ENCODE results near the gene OTUD5. TPM values are rescaled to one million over a fixed set of nuclear protein-coding genes. Genes with fewer than 3 reads are reported as not detected.
"Not testable (repeated sequence)": the region's sequence is repeated elsewhere in the genome, so short reads cannot be mapped to it uniquely, and the experiment has no call there.

OTUD5 gene
- total RNA-seq, 1 donor from 2014 or later: 29.1 TPM

GRCh38 chrX:48897157-48897624, 60.2 kb downstream of the OTUD5 start:
- intact Hi-C loops (cut with DNase I): no loop called here
- DNase-seq (ENCODE audit: low spot score): peak; percentile 82

- intact Hi-C loops (cut with DNase I): no loop called here
- no peak for DNase-seq (ENCODE audit: low spot score)
Observed at GRCh38 chrX:48896611-48897011, 60.8 kb downstream of the OTUD5 start.

- intact Hi-C loops (cut with DNase I): loop anchor here (5.0 kb wide), 1 partner anchor 93 kb away; the partner anchor contains the start of gene HDAC6
- no peak for DNase-seq (ENCODE audit: low spot score)
Observed at GRCh38 chrX:48894891-48895290, 62.5 kb downstream of the OTUD5 start.

GRCh38 chrX:48893556-48894348, 63.7 kb downstream of the OTUD5 start:
- DNase-seq (ENCODE audit: low spot score): no peak
- intact Hi-C loops (cut with DNase I): loop anchor here (5.0 kb wide), 1 partner anchor 91 kb away; the partner anchor contains the start of gene HDAC6

- DNase-seq (ENCODE audit: low spot score): no peak
- intact Hi-C loops (cut with DNase I): loop anchor here (5.0 kb wide), 1 partner anchor 91 kb away; the partner anchor contains the start of gene HDAC6
Observed at GRCh38 chrX:48892896-48893295, 64.5 kb downstream of the OTUD5 start.

- intact Hi-C loops (cut with DNase I): loop anchor here (5.0 kb wide), 1 partner anchor 89 kb away; the partner anchor contains the start of gene HDAC6
Observed at GRCh38 chrX:48891402-48892288, 65.8 kb downstream of the OTUD5 start.

GRCh38 chrX:48890934-48891401, 66.4 kb downstream of the OTUD5 start:
- DNase-seq (ENCODE audit: low spot score): no peak
- intact Hi-C loops (cut with DNase I): loop anchor here (5.0 kb wide), 1 partner anchor 89 kb away; the partner anchor contains the start of gene HDAC6

More at GRCh38 chrX:48891402-48892288, 65.8 kb downstream of the OTUD5 start:
- DNase-seq (ENCODE audit: low spot score): peak; percentile 91

GRCh38 chrX:48890296-48890925, 67.0 kb downstream of the OTUD5 start:
- intact Hi-C loops (cut with DNase I): loop anchor here (5.0 kb wide), 1 partner anchor 88 kb away; the partner anchor contains the start of gene HDAC6
- DNase-seq (ENCODE audit: low spot score): no peak

- DNase-seq (ENCODE audit: low spot score); intact Hi-C loops (cut with DNase I): not testable (repeated sequence)
Observed at GRCh38 chrX:48886586-48886985, 70.8 kb downstream of the OTUD5 start.

- DNase-seq (ENCODE audit: low spot score): no peak
- intact Hi-C loops (cut with DNase I): no loop called here
Observed at GRCh38 chrX:48883729-48884128, 73.7 kb downstream of the OTUD5 start.

- intact Hi-C loops (cut with DNase I); DNase-seq (ENCODE audit: low spot score): not testable (repeated sequence)
Observed at GRCh38 chrX:48876944-48877343, 80.5 kb downstream of the OTUD5 start.

Other genes with a start within 250 kb of the OTUD5 start
- gene GLOD5, start 195.9 kb downstream of the OTUD5 start, total RNA-seq: not detected
- not detected for gene GATA1, start 171.0 kb downstream of the OTUD5 start, total RNA-seq
- gene HDAC6, start 155.5 kb downstream of the OTUD5 start, total RNA-seq: 33.7 TPM
- not detected for gene ERAS, start 131.1 kb downstream of the OTUD5 start, total RNA-seq
- gene PCSK1N, start 122.0 kb downstream of the OTUD5 start, total RNA-seq: 4.1 TPM
- 49.8 TPM for gene TIMM17B, start 59.8 kb downstream of the OTUD5 start, total RNA-seq
- 42.2 TPM for gene PQBP1, start 59.7 kb downstream of the OTUD5 start, total RNA-seq
- gene SLC35A2, start 46.0 kb downstream of the OTUD5 start, total RNA-seq: 13.0 TPM
- 2.7 TPM for gene PIM2, start 38.6 kb downstream of the OTUD5 start, total RNA-seq
- 0.27 TPM for gene KCND1, start 14.2 kb upstream of the OTUD5 start, total RNA-seq
- gene GRIPAP1, start 44.7 kb upstream of the OTUD5 start, total RNA-seq: 24.9 TPM
- gene TFE3, start 85.8 kb upstream of the OTUD5 start, total RNA-seq: 21.9 TPM
- gene CCDC120, start 101.4 kb upstream of the OTUD5 start, total RNA-seq: 1.7 TPM
- 14.8 TPM for gene PRAF2, start 116.4 kb upstream of the OTUD5 start, total RNA-seq
- gene WDR45, start 122.3 kb upstream of the OTUD5 start, total RNA-seq: 68.1 TPM
- gene GPKOW, start 166.1 kb upstream of the OTUD5 start, total RNA-seq: 18.7 TPM
- gene MAGIX, start 205.2 kb upstream of the OTUD5 start, total RNA-seq: 3.4 TPM
- 84.9 TPM for gene PLP2, start 214.3 kb upstream of the OTUD5 start, total RNA-seq
- 10.3 TPM for gene PRICKLE3, start 228.8 kb upstream of the OTUD5 start, total RNA-seq
- gene SYP, start 242.6 kb upstream of the OTUD5 start, total RNA-seq: 1.2 TPM

Measured in cardiac septum (tissue), 1 donor.